NCI-H345 treated with DMSO at 0.1 percent for 48 hours (cell line): ENCODE measurements around the gene B4GALT5.
"Not testable (repeated sequence)": the region's sequence is repeated elsewhere in the genome, so short reads cannot be mapped to it uniquely, and the experiment has no call there.

Experiments used
- DNase-seq: peaks from one replicate; lab custom pipeline; 2025; ENCODE audit not compliant: unreplicated experiment; lab: John Stamatoyannopoulos, UW

The B4GALT5 gene

DNA sequence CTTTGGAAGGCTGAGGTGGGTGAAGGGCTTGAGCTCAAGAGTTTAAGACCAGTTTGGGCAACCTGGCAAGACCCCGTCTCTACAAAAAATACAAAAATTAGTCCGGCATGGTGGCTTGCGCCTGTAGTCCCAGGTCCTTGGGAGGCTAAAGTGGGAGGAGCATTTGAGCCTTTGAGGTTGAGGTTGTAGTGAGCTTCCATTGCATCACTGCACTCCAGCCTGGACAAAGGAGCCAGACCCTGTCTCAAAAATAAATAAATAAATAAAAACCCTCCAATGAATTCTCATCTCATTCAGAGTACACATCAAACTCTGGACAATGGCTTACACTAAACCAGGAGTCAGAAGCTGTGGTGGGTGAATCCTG lies 31.8 kb downstream of the B4GALT5 start:
- no peak for DNase-seq

DNA sequence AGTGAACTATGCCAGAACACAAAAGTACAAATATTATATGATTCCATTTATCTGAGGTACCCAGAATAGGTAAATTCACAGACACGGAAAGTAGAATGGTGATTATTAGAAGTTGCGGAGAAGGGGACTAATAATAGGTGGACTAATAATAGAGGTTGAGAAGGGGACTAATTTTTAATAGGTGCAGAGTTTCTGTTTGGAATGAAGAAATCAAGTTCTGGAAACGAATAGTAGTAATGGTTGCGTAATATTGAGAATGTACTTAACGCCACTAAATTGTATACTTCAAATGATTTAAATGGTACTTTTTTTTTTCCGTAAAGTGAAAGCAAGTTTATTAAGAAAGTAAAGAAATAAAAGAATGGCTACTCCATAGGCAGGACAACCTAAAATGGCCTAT lies 33.2 kb downstream of the B4GALT5 start:
- no peak for DNase-seq

DNA sequence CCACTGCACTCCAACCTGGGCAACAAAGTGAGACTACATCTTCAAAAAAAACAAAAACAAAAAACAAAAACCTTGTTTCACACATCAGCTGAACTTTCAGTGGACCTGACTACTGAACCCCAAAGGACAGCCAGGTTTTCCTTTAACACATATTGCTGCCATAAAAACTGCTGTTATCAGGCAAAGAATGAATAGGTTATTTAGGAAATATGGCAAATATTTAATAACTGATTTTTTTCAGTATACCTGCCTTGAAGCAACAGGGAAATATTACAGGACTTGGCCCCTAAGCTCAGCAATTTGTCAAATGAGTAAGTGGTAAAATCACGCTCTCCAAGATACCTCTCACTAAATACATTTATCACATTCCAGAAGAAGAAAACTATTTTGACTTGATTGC lies 34.0 kb downstream of the B4GALT5 start:
- no peak for DNase-seq

DNA sequence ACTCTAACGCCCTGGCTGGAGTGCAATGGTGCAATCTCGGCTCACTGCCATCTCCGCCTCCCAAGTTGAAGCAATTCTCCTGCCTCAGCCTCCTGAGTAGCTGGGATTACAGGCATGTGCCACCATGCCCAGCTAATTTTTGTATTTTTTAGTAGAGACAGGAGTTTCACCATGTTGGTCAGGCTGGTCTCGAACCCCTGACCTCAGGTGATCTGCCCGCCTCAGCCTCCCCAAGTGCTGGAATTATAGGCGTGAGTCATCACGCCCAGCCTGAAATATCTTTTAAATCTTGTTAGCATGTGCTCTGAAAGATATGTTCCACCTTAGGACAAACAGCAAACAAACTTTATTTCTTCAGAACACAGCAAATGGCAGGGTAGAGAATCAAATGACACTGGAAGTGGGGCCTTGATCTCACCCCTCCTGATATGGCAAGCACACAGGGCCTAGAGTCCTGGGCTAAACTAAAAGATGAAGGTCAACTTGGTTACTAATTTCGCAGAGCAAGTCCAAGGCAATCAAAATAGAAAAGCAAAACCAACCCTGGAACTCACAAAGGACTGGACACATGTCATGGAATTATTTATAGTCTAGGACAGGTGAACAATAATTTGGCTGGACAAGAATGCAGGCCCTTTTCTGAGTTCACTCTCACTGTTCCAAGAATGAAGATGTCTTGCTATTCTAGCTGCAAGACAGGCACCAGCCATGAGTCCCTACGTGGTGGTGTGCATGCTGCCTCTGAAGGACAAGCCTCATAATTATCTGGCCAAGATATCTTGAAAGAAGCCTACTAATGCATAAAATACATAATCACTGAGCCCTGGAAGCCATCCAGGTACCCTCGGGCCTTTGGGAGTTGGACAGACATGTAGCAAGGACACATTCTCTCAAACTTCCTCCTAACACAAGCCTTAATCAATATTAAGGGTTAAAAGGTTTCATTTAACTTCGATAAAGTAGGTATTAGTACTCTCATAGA lies 35.6 kb downstream of the B4GALT5 start:
- DNase-seq, result no peak

DNA sequence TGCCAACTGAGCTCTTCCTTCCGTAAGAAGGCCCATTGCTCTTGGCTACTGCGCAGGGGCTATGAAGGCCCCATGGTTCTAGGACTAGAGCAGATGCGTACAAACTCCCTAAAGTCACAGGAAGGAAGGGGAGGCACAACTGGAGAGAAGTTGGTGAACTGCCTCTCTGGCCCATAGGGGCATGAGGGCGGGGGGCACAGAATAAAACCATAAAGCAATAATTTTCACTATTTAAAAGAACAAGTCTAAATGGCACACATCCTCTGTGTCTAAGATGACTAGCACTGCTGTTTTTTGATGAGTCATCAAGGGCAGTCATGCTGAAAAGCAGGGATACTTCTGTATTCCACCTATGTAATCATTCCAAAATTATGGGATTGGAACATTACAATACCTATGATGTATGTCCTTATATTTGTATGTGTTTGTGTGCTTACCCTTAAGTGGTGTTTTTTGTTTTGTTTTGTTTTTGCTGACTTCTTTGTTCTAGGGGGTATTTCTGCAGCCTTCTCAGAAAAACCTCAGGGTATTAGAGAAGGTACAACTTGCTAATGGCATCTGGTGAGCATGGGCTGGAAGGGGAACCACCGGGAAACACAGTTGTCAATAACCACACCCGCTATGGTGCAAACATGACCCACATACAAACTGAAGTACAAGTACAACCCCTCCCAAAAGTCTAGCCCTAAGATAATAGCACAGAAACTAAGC lies 36.9 kb downstream of the B4GALT5 start:
- DNase-seq, result no peak

DNA sequence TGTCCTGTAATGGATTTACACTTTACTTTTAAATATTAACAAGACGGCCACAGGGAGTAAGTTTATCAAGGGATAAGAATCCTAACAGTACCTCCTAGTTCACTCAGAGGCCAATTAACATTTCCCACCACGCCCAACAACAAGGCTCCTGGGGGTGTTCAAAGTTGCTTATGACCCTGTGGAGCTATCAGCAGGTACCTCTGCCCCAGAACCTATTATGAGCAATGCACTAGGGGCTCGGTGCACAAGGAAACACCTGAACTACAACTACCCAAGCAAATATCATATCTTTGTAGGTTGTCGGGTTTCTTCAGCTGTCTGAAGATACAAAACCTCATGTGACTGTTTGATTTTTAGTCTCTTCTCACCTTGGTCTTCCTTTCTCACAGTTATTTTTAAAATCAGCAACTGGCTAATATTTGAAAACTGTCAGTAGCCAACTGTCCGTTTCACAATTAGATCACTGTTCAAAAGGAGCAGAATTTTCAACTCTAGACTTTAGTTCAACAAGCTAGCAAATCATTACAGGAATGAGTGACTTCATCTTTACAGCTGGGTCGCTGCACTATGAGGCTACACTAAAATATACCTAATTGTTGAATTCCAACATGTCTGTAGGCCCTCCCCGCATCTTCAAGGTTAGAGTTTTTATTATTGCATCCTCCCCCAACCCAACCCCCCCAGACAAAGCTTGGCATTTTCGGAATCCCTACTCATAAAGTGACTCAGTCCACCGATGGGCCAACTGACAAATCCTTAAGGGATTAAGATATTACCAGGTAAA lies 38.1 kb downstream of the B4GALT5 start:
- no peak for DNase-seq

DNA sequence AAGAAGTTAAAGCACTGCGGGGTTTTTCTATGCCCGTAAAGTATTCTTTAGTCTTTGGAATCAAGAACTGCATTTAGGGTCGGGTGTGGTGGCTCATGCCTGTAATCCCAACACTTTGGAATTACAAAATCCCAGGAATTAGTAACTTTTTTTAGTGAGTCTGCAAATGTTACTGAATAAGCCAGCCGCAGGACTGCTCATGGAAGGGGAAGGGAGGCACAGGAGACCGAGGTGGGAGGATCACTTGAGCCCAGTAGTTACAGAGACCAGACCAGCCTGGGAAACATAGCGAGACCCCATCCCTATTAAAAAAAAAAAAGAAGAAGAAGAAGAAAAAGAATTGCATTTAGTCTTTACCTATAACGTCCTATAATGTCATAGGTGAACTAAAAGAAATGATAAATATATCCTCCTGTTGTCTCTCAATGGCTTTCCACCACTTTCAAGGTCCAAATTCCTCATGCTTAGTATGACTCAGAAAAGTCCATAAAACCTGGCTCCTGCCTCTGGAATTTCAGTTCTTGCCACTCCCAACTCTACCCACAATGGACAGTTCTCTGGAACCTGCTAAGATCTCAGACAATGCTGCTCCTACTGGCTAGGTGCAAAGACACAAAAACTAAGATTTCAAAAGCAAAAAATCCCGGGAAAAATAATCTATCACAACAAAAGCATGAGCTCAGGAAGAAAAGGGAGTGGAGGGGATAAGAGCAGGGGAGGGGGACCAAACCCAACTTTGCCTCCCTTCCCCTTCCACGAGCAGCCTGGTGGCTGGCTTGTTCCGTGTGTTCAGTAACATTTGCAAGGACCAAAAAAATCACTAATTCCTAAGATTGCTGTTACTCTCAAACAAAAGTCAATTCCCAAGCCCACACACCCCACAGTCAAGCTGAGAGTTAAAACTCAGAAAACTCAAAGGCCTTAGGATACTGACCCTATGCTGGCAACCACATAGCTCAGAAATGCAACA lies 39.0 kb downstream of the B4GALT5 start:
- no peak for DNase-seq

DNA sequence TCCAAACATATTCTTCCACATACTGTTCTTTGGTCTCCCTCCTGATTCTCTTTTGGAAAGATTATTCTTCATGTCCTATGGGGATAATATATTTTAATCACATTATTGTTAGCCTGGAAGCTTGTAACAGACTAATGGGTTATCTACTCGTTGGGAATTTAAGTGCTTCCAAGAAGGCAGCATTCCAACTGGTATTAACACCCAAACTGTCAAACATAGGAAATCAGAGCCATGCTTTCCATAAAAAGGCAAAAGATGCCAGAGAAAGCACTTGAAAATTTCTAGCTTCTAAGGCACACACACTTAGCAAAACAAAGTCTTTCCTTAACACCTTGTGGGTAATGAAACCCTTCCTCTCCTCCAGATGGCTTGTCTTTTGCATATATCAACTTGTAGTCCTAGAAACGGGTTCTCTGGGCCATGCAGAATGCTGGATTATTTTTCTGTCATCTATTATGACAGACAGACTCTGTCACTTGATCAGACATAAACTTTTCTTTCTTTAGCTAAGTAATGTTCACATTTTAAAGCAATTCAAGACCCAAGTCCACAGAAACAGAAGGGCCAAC lies 41.5 kb downstream of the B4GALT5 start:
- no peak for DNase-seq

DNA sequence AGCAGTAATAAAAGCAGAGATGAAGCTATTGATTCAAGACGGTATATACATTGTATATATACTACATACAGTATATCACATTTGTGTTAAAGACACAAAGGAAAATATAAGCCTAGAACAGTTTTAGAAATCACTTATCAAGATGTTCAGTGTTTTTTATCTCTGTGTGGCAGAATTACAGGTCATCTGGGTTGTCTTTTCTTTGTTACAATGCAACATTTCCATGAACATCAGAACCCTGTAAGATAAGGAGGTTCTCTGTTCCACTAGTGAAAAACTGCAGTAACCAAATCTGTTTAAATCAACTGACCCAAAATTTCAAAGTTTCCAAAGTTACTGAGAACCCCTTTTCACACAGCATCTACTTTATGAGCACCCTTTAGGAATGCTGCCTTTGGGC lies 42.2 kb downstream of the B4GALT5 start:
- no peak for DNase-seq

DNA sequence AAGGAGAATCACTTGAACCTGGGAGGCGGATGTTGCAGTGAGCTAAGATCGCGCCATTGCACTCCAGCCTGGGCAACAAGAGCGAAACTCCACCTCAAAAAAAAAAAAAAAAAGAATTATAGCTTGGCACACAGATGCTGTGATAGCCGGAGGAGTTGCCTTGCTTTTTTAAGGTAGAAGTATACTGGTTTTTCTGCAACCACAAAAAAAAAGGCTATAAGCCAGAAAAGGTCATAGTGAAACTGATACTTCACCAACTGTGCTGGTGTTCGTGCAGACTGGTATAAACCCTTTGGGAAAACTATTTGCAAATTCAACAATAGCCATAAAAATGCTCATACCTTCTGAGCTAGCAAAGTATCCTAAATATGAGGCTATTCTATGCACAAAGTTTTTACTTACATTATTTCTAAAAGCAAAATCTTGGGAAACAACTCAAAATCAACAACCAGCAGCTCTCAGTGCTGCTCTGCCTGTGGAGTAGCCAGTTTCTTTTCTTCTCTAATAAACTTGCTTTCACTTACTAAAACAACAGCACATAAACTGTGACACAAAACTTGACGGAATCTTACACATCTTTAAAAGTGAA lies 44.0 kb downstream of the B4GALT5 start:
- DNase-seq, result no peak

DNA sequence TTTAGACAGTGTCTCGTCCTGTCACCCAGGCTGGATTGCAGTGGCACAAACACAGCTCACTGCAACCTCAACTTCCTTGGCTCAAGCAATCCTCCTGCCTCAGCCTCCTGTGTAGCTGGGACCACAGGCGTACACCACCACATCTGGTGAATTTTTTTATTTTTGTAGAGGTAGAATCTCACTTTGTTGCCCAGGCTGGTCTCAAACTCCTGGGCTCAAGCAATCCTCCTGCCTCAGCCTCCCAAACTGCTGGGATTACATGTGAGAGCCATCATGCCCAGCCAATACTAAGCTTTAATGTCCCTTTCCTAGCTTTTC lies 44.8 kb downstream of the B4GALT5 start:
- DNase-seq, result not testable (repeated sequence)

DNA sequence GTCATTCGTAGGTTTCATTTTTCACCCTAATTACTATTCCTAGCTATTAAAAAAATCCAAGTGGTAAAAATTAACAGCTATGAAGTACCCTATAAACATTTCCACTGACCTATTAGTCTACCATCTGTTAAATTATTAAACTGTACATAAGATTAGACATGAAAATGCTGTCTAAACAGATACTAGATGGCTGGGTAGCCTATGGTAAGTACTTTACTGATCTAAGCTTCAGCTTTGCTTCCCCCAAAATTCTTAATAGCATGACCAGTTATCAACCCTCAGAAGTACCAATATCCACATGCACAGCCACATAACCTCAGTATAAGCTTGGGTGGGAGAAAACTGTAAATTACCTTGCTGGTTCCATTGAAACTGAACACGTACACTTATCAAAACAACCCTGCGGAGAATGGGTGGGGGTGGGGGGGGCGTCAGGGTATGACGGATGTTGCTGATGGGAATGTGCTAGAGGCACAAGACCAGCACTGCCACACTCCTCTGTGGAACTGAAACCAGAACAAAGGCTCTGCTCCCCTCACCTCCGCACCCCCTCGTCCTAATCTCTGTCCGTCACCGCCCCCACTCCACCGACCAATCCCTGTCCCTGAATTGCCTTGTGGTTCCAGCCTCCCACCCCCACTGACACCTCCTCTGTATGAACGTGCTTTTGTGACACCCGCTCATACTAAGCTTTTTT lies 45.3 kb downstream of the B4GALT5 start:
- no peak for DNase-seq

DNA sequence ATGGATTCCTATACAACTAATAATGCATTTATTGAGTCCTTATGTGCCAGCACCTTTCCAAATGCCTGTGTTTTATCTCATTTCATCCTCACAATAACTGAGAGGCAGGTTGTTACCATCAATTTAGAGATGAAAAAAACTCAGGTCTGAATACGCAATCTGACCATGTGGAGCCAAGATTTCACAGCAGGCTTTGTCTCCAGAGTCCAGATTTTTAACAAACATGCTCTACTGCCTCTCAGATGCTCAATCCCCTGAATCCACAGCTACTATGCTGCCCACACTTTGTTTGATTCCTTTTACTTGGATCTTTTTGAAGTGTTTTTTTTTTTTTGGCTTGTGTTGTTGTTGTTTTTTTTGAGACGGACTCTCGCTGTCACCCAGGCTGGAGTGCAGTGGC lies 46.8 kb downstream of the B4GALT5 start:
- DNase-seq, result no peak

DNA sequence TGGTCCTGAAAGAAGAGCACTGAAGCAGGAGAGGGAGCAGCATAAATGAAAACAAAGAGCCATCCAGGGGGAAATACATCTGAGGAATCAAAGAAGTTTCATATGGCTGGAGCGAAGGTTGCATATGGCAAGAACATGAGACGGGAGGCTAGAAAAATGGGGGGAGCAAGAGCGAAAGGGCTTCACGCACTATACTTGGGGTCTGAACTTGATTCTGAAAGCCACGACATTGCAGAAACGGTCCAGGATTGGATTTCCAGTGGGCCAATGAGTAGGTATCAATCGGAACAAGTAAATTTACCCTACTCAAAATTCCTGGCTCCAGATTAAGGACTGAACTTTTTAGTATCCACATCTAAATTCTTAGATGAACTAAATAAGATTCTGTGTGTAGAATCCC lies 47.9 kb downstream of the B4GALT5 start:
- no peak for DNase-seq

DNA sequence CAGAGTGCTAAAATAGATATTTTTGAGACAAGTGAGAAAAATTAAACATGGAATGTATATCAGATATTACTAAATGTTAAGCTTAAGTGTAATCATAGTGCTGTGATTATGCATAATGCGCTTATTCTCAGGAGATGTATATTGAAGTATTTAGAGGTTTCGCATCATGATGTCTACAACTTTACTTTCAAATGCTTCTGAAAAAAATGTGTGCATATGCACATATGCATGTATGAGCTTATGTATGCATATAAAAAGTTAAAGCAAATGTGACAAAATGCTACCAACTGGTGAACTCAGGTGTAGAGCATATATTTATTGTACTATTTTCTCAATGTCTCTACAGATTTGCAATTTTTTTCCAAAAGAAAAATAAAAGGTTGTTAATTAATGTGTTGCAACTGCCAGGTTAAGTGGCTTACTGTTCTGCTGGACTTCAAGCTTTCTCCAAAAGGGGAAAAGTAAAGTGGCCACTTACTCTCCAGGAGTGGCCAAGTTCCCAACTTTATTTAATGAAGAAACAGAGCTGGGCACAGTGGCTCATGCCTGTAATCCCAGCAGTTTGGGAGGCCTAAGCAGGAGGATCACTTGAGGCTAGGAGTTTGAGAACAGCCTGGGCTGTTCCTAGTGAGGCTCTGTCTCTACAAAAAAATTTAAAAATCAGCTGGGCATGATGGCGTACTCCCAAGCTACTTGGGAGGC lies 48.9 kb downstream of the B4GALT5 start:
- DNase-seq, result no peak

DNA sequence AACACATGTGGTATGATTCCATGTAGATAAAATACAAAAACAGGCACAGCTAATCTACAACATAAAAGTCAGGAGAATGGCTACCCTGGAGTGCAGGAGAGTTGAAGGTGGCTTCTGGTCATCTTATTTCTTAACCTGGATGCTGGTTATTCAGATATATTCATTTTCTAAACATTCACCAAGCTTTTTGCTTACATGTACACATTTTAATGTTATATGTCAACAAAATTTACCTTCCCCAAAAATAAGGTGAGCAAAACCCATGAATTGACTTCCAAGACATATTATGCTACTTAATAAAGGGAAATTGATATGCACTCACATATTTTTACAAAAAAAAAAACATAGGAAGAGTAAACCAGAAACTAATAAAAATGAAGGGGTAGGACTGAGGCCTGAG lies 50.6 kb downstream of the B4GALT5 start:
- DNase-seq, result no peak

DNA sequence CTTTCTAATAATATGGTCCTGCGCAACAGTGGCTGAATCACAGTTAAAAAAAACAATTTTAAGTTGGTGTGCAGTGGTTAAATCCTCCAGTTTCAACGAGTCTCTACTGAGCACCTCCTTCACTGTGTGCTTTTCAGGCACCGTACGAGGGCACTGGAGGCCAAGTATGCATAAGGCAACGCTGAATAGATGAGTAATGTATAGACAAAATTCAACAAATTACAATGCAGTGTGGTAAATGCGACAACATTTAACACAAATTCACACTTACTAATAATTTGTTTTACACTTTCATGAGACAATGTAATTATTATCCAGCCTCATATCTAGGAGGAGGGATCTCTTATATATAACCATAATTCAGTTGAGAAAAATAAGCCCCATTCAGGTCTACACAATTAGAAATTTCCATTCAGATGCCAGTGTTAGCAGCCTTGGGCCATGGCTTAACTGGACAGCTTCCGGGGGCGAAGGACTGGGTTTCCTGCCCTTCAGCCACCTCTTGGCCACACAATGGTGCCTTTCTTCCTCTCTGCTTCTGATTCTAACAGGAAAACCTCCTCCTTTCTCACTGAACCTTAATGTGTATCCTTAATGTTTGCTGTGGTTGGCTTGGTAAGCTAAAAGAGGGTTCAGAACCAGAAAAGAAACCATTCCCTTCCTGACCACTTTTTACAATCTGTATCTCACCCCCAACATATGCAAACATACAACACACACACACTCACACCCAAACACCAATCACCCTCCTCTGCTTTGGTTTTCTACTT lies 51.9 kb downstream of the B4GALT5 start:
- DNase-seq, result no peak

DNA sequence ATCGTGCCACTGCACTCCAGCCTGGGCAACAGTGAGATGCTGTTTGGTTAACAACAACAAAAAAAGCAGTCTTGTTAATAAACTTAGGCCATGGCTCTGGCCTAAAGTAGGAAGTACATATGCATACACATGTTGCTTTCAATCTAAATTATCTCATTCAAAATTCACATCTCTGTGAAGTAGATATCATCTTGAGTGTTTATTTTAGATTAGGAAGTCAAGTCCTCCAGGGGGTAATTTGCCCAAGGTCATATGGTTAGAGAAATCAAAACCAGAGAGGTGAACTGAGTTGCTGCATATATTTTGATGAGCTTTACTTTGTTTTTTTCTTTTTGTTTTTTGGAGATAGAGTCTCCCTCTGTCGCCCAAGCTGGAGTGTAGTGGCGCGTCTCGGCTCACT lies 52.8 kb downstream of the B4GALT5 start:
- DNase-seq, result peak; percentile 14
